ENCODE results near the gene RPL31.
A peak's percentile ranks its signal among the peaks of the same experiment; 100 is the strongest.

Gene RPL31

GRCh38 chr2:101038455-101039255, 36.6 kb downstream of the RPL31 start:
- Histone ChIP-seq H3K9me2 (ENCODE audit: low read depth, low read length) (no peaks in the 10 kb centered on the region), H3K27me3 (ENCODE audit: insufficient read depth, low read length) (peaks cover 5% of the 10 kb centered on the region; the same call in 1 of the 2 replicates), H3K9ac (ENCODE audit: low read length) (no peak overlapping the region), H3K9me3 (ENCODE audit: low read length) (no peaks in the 10 kb centered on the region), H2AFZ (ENCODE audit: low read length) (no peak overlapping the region), H3K4me3 (ENCODE audit: low read depth, low read length, poor library complexity, severe bottlenecking) (no peak overlapping the region), H4K20me1 (ENCODE audit: insufficient read depth, low read length) (no peaks in the 10 kb centered on the region), H3F3A (ENCODE audit: insufficient read depth, low read length) (no peaks in the 10 kb centered on the region), H3K4me1 (ENCODE audit: insufficient read depth, low read length, severe bottlenecking) (no peaks in the 10 kb centered on the region), H3K4me2 (ENCODE audit: low read length) (no peak overlapping the region), H3K79me2 (ENCODE audit: insufficient read depth, low read length) (no peaks in the 10 kb centered on the region), H3K27ac (ENCODE audit: low read depth, low read length, poor library complexity, severe bottlenecking) (no peak overlapping the region), H3K36me3 (ENCODE audit: insufficient read depth, low read length) (no peaks in the 10 kb centered on the region)
- peak; percentile 52; the same call in 1 of the 2 replicates for TF ChIP-seq CTCF (IDR thresholded peaks at IDR 0.05; ENCODE audit: low read length)
- TF ChIP-seq EZH2 (IDR thresholded peaks at IDR 0.05; ENCODE audit: borderline replicate concordance, low read length) = no peak

DNA sequence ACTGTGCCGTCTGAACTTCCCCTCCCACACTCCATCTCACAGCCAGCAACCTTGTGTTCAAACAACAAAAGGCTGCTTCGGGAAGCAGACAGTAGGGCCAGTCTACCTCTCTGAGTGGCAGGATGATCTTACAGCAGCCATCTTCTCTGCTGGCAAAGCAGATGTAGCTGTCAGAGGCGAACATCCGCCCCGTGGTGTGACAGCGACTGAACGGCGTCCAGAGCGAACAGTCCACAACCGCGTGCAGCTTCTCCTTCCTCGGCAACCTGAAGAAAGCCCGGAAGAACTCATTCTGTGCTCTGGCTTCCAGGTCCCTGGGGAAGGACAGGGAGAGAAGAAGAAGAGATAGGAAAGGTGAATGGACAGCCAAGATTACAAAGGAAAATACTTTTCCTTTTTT, 38.0 kb downstream of the RPL31 start:
- H3K27ac ChIP-seq (ENCODE audit: low read depth, low read length, poor library complexity, severe bottlenecking) = no peak overlapping the region
- H3K9me3 ChIP-seq (ENCODE audit: low read length) = no peaks in the 10 kb centered on the region
- H3K4me3 ChIP-seq (ENCODE audit: low read depth, low read length, poor library complexity, severe bottlenecking) = no peak overlapping the region
- H3K9ac ChIP-seq (ENCODE audit: low read length) = no peak overlapping the region
- no peak for TF ChIP-seq EZH2 (IDR thresholded peaks at IDR 0.05; ENCODE audit: borderline replicate concordance, low read length)
- no peak overlapping the region for H3K4me2 ChIP-seq (ENCODE audit: low read length)
- H3K27me3 ChIP-seq (ENCODE audit: insufficient read depth, low read length) = peaks cover 5% of the 10 kb centered on the region; the same call in 1 of the 2 replicates
- no peak overlapping the region for H2AFZ ChIP-seq (ENCODE audit: low read length)
- no peaks in the 10 kb centered on the region for H3K4me1 ChIP-seq (ENCODE audit: insufficient read depth, low read length, severe bottlenecking)
- no peaks in the 10 kb centered on the region for H3K36me3 ChIP-seq (ENCODE audit: insufficient read depth, low read length)
- no peaks in the 10 kb centered on the region for H4K20me1 ChIP-seq (ENCODE audit: insufficient read depth, low read length)
- no peaks in the 10 kb centered on the region for H3K9me2 ChIP-seq (ENCODE audit: low read depth, low read length)
- no peaks in the 10 kb centered on the region for H3F3A ChIP-seq (ENCODE audit: insufficient read depth, low read length)
- no peaks in the 10 kb centered on the region for H3K79me2 ChIP-seq (ENCODE audit: insufficient read depth, low read length)

DNA sequence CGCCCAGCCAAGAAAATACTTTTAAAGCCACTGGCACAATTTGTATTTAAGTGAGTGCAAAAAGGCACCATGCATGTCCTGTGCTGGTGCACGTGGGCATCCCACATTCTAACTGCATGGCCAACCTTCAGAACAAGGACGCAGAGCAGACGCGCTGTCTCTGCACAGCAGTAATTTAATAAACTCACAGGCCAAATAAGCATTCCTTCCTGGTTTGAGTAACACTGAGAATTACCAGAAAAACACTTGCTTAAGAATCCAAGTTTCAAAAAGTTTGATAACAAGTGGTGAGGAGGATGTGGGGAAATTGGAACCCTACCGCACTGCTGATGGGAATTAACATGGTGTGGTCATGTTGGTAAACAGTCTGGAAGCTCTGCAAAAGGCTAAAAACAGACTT, 38.7 kb downstream of the RPL31 start:
- peaks cover 4% of the 10 kb centered on the region; the same call in 1 of the 2 replicates for H3K27me3 ChIP-seq (ENCODE audit: insufficient read depth, low read length)
- no peak overlapping the region for H3K4me2 ChIP-seq (ENCODE audit: low read length)
- no peak overlapping the region for H3K27ac ChIP-seq (ENCODE audit: low read depth, low read length, poor library complexity, severe bottlenecking)
- H3K4me3 ChIP-seq (ENCODE audit: low read depth, low read length, poor library complexity, severe bottlenecking) = no peak overlapping the region
- H3K9me3 ChIP-seq (ENCODE audit: low read length) = no peaks in the 10 kb centered on the region
- H3K4me1 ChIP-seq (ENCODE audit: insufficient read depth, low read length, severe bottlenecking) = no peaks in the 10 kb centered on the region
- no peak overlapping the region for H2AFZ ChIP-seq (ENCODE audit: low read length)
- H3K9ac ChIP-seq (ENCODE audit: low read length) = no peak overlapping the region
- H3K9me2 ChIP-seq (ENCODE audit: low read depth, low read length) = no peaks in the 10 kb centered on the region
- H3F3A ChIP-seq (ENCODE audit: insufficient read depth, low read length) = no peaks in the 10 kb centered on the region
- no peaks in the 10 kb centered on the region for H3K36me3 ChIP-seq (ENCODE audit: insufficient read depth, low read length)
- TF ChIP-seq CTCF (IDR thresholded peaks at IDR 0.05; ENCODE audit: low read length) (no peak), EZH2 (IDR thresholded peaks at IDR 0.05; ENCODE audit: borderline replicate concordance, low read length) (no peak)
- H3K79me2 ChIP-seq (ENCODE audit: insufficient read depth, low read length) = no peaks in the 10 kb centered on the region
- no peaks in the 10 kb centered on the region for H4K20me1 ChIP-seq (ENCODE audit: insufficient read depth, low read length)

All from OCI-LY1 (cell line).